WTC11 (cell line): ENCODE measurements around the gene USP27X. TPM values are rescaled to one million over a fixed set of nuclear protein-coding genes. Genes with fewer than 3 reads are reported as not detected.

Source experiments
- ATAC-seq: fragments of 200-7000 bp; cut with Tn5 transposase; 2 replicates; pipeline ENCODE4 v1.10.0; 2021; ENCODE audit warnings: mild to moderate bottlenecking, moderate library complexity
- CTCF ChIA-PET: fragments of 300-600 bp; sonication (Branson Sonifier 250); formaldehyde crosslinking; loops from one replicate; lab custom pipeline; 2021; ENCODE audit warnings: antibody characterized with exemption; lab: Charles Lee
- POLR2A ChIA-PET: fragments of 350-600 bp; sonication (Branson Sonifier 250); formaldehyde crosslinking; loops from one replicate; lab custom pipeline; 2021; ENCODE audit warnings: antibody characterized with exemption; lab: Charles Lee
- DNase-seq: peaks from one replicate; pipeline ENCODE4 v3.0.0; 2021; ENCODE audit warnings: low spot score
- H3K27ac Mint-ChIP-seq: 2 replicates; pipeline ENCODE4 v1.8.0; 2021; ENCODE audit warnings: mixed read lengths
- H3K27me3 Mint-ChIP-seq: 2 replicates; pipeline ENCODE4 v1.8.0; 2021; ENCODE audit warnings: low read depth, mild to moderate bottlenecking, moderate library complexity, mixed read lengths
- H3K36me3 Mint-ChIP-seq: 2 replicates; pipeline ENCODE4 v1.8.0; 2021; ENCODE audit warnings: mixed read lengths
- H3K4me1 Mint-ChIP-seq: 2 replicates; pipeline ENCODE4 v1.8.0; 2022; ENCODE audit warnings: mixed read lengths
- H3K4me3 Mint-ChIP-seq: 2 replicates; pipeline ENCODE4 v1.8.0; 2021; ENCODE audit warnings: mild to moderate bottlenecking, moderate library complexity, mixed read lengths
- H3K9me3 Mint-ChIP-seq: 2 replicates; pipeline ENCODE4 v1.8.0; 2021; ENCODE audit warnings: mixed read lengths
- ATF3 ChIP-seq: sonication (generic); formaldehyde crosslinking; conservative IDR thresholded peaks from 2 replicates; pipeline ENCODE4 v1.8.1; 2022; ENCODE audit warnings: mild to moderate bottlenecking, missing genetic modification reagents
- CREM ChIP-seq: sonication (generic); formaldehyde crosslinking; IDR thresholded peaks from 2 replicates; pipeline ENCODE4 v1.8.1; 2022; ENCODE audit warnings: mild to moderate bottlenecking, missing genetic modification reagents, moderate library complexity
- E2F1 ChIP-seq: sonication (generic); formaldehyde crosslinking; IDR thresholded peaks from 2 replicates; pipeline ENCODE4 v1.8.0; 2022; ENCODE audit warnings: mild to moderate bottlenecking, missing genetic modification reagents
- FOXK1 ChIP-seq: sonication (generic); formaldehyde crosslinking; IDR thresholded peaks from 2 replicates; pipeline ENCODE4 v1.8.0; 2022; ENCODE audit warnings: mild to moderate bottlenecking, moderate library complexity, missing genetic modification reagents
- IRF2 ChIP-seq: sonication (generic); formaldehyde crosslinking; IDR thresholded peaks from 2 replicates; pipeline ENCODE4 v1.8.0; 2022; ENCODE audit warnings: low read depth, missing genetic modification reagents, borderline replicate concordance
- SOX15 ChIP-seq: fragments of 250-450 bp; sonication (Bioruptor Pico); IDR thresholded peaks from 2 replicates; pipeline ENCODE4 v1.9.0; 2021; ENCODE audit warnings: mild to moderate bottlenecking
- SP1 ChIP-seq: sonication (generic); formaldehyde crosslinking; conservative IDR thresholded peaks from 2 replicates; pipeline ENCODE4 v1.8.1; 2022; ENCODE audit warnings: missing genetic modification reagents
- TEAD4 ChIP-seq: sonication (generic); formaldehyde crosslinking; IDR thresholded peaks from 2 replicates; pipeline ENCODE4 v1.8.0; 2022; ENCODE audit warnings: mild to moderate bottlenecking, missing genetic modification reagents
- total RNA-seq: library from RNA; stranded (reverse); gene quantifications from 3 replicates; pipeline ENCODE4 v1.2.3, GENCODE V29; 2021
- TF ChIP-seq, protein P1 (sequence below): sonication (generic); formaldehyde crosslinking; IDR thresholded peaks from 2 replicates; pipeline ENCODE4 v1.8.0; 2022; ENCODE audit warnings: missing genetic modification reagents

USP27X gene
- total RNA-seq, 1 experiment from 2014 or later = 5.1 TPM

DNA sequence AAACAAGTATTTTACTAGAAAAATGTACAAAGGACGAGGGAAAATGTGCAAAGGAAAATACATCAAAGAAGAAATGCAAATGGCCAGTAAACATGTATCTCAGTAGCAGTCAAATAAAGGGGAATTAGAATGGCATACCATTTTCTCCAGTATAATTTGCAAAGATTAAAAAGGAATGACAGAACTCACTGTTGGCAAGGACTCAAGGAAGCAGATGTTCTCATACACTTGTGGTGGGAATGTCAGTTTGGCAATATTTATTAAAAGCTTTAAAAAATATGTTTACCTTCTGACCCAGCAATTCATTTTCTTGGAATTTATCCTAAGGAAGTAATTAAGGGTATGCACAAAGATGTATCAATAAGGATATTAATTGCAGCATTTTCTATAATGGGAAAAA lies 50.8 kb downstream of the USP27X start:
- TF ChIP-seq TEAD4 (CRISPR knock-in tag) (no peak), E2F1 (CRISPR knock-in tag) (no peak), CREM (CRISPR knock-in tag) (no peak), SP1 (CRISPR knock-in tag) (no peak), SOX15 (no peak), FOXK1 (CRISPR knock-in tag) (no peak), IRF2 (CRISPR knock-in tag) (no peak), ATF3 (no peak)
- TF ChIP-seq, protein P1, sequence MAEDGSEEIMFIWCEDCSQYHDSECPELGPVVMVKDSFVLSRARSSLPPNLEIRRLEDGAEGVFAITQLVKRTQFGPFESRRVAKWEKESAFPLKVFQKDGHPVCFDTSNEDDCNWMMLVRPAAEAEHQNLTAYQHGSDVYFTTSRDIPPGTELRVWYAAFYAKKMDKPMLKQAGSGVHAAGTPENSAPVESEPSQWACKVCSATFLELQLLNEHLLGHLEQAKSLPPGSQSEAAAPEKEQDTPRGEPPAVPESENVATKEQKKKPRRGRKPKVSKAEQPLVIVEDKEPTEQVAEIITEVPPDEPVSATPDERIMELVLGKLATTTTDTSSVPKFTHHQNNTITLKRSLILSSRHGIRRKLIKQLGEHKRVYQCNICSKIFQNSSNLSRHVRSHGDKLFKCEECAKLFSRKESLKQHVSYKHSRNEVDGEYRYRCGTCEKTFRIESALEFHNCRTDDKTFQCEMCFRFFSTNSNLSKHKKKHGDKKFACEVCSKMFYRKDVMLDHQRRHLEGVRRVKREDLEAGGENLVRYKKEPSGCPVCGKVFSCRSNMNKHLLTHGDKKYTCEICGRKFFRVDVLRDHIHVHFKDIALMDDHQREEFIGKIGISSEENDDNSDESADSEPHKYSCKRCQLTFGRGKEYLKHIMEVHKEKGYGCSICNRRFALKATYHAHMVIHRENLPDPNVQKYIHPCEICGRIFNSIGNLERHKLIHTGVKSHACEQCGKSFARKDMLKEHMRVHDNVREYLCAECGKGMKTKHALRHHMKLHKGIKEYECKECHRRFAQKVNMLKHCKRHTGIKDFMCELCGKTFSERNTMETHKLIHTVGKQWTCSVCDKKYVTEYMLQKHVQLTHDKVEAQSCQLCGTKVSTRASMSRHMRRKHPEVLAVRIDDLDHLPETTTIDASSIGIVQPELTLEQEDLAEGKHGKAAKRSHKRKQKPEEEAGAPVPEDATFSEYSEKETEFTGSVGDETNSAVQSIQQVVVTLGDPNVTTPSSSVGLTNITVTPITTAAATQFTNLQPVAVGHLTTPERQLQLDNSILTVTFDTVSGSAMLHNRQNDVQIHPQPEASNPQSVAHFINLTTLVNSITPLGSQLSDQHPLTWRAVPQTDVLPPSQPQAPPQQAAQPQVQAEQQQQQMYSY (CRISPR knock-in tag) = no peak
- CTCF ChIA-PET = no interaction called here

More for the DNA sequence above, 50.8 kb downstream of the USP27X start:
- H3K9me3 Mint-ChIP-seq = no peaks in the 10 kb centered on the region
- H3K4me1 Mint-ChIP-seq = no peaks in the 10 kb centered on the region
- DNase-seq (no peak), ATAC-seq (no peak)
- POLR2A ChIA-PET = no interaction called here
- H3K36me3 Mint-ChIP-seq = peaks cover 5% of the 10 kb centered on the region; the same call in 1 of the 2 replicates
- no peaks in the 10 kb centered on the region for H3K27me3 Mint-ChIP-seq
- H3K4me3 Mint-ChIP-seq = no peak overlapping the region
- H3K27ac Mint-ChIP-seq = no peak overlapping the region

Other genes with a start within 250 kb of the USP27X start
- not detected in 3 replicates for gene PAGE1, start 183.5 kb upstream of the USP27X start, total RNA-seq
- 0.82 to 1.5 TPM in 2 of 3 replicates, not detected in the other for gene PAGE4, start 50.2 kb upstream of the USP27X start, total RNA-seq
- 10.7 to 14.2 TPM (median 13.3 TPM) in 3 replicates for gene CLCN5, start 43.1 kb downstream of the USP27X start, total RNA-seq